ENCODE results near the gene CENPF. TPM values are rescaled to one million over a fixed set of nuclear protein-coding genes. Genes with fewer than 3 reads are reported as not detected.

The CENPF gene
- total RNA-seq, 1 experiment from 2014 or later = 113 TPM

DNA sequence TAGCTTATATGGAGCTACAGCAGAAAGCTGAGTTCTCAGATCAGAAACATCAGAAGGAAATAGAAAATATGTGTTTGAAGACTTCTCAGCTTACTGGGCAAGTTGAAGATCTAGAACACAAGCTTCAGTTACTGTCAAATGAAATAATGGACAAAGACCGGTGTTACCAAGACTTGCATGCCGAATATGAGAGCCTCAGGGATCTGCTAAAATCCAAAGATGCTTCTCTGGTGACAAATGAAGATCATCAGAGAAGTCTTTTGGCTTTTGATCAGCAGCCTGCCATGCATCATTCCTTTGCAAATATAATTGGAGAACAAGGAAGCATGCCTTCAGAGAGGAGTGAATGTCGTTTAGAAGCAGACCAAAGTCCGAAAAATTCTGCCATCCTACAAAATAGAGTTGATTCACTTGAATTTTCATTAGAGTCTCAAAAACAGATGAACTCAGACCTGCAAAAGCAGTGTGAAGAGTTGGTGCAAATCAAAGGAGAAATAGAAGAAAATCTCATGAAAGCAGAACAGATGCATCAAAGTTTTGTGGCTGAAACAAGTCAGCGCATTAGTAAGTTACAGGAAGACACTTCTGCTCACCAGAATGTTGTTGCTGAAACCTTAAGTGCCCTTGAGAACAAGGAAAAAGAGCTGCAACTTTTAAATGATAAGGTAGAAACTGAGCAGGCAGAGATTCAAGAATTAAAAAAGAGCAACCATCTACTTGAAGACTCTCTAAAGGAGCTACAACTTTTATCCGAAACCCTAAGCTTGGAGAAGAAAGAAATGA is 37.6 kb downstream of the CENPF start:
- Histone ChIP-seq H2BK120ac (ENCODE audit: low read depth, low read length, poor library complexity, severe bottlenecking) (no peak overlapping the region), H3K9me3 (ENCODE audit: control insufficient read depth, low read depth, low read length) (no peaks in the 10 kb centered on the region), H2BK5ac (ENCODE audit: insufficient read length, low read length) (no peak overlapping the region), H3K79me1 (ENCODE audit: insufficient read depth, low read depth, low read length, poor library complexity, severe bottlenecking) (no peaks in the 10 kb centered on the region), H3K4me1 (ENCODE audit: insufficient read depth, low read length) (no peaks in the 10 kb centered on the region), H3K23me2 (ENCODE audit: insufficient read length, low read depth, low read length, poor library complexity, severe bottlenecking) (no peaks in the 10 kb centered on the region), H3K18ac (ENCODE audit: insufficient read length, low read depth, low read length) (no peak overlapping the region), H4K8ac (replicated peaks; ENCODE audit: insufficient read length, low read depth, low read length) (no peak overlapping the region), H2BK12ac (ENCODE audit: insufficient read length, low read depth, low read length) (no peak overlapping the region), H3K56ac (ENCODE audit: insufficient read length, low read depth, low read length) (no peak overlapping the region), H3K4me2 (ENCODE audit: insufficient read depth, insufficient read length, low read length) (no peak overlapping the region), H4K91ac (ENCODE audit: insufficient read length, low read depth, low read length) (no peak overlapping the region), H3K27ac (ENCODE audit: insufficient read length, low read depth, low read length) (no peak overlapping the region), H3K14ac (ENCODE audit: insufficient read depth, low read length) (no peak overlapping the region), H3K27me3 (ENCODE audit: insufficient read depth, low read length) (no peaks in the 10 kb centered on the region), H3K23ac (ENCODE audit: insufficient read length, low read depth, low read length) (no peak overlapping the region), H4K5ac (ENCODE audit: insufficient read length, low read depth, low read length) (no peak overlapping the region), H3K9ac (ENCODE audit: extremely low read depth, insufficient read length, low read length) (no peak overlapping the region), H3K4ac (ENCODE audit: low read depth, low read length) (no peak overlapping the region), H2AK5ac (ENCODE audit: insufficient read length, low read length) (no peak overlapping the region), H2AFZ (ENCODE audit: low read length) (no peak overlapping the region), H3K79me2 (ENCODE audit: insufficient read depth, low read length) (no peaks in the 10 kb centered on the region), H3T11ph (ENCODE audit: low read length) (no peak overlapping the region), H4K20me1 (ENCODE audit: control insufficient read depth, insufficient read depth, insufficient read length) (no peaks in the 10 kb centered on the region), H2BK15ac (ENCODE audit: low read depth, low read length) (no peak overlapping the region), H2BK20ac (ENCODE audit: low read depth, low read length, poor library complexity, severe bottlenecking) (no peak overlapping the region)
- H3K36me3 Mint-ChIP-seq (ENCODE audit: insufficient read depth in 1 of 3, low read depth in 3 of 3) = peaks cover 22 to 29% (median 23%) of the 10 kb centered on the region in 3 experiments; a peak in 6 of 7 replicates
- H3K27me3 Mint-ChIP-seq (ENCODE audit: low read depth) = no peaks in the 10 kb centered on the region
- no CpG with 5 or more reads among the region's 6 CpGs for WGBS (ENCODE audit: extremely low coverage, insufficient read length, low lambda C conversion rate)
- H3K4me1 Mint-ChIP-seq = 0 out of 4 replicates have a peak, but pooled peaks cover 0 to 3% of the 10 kb centered on the region in 2 experiments
- no peak for DNase-seq
- no peak overlapping the region for H3K27ac Mint-ChIP-seq
- H3K4me3 Mint-ChIP-seq = no peak overlapping the region
- TF ChIP-seq, protein P1, sequence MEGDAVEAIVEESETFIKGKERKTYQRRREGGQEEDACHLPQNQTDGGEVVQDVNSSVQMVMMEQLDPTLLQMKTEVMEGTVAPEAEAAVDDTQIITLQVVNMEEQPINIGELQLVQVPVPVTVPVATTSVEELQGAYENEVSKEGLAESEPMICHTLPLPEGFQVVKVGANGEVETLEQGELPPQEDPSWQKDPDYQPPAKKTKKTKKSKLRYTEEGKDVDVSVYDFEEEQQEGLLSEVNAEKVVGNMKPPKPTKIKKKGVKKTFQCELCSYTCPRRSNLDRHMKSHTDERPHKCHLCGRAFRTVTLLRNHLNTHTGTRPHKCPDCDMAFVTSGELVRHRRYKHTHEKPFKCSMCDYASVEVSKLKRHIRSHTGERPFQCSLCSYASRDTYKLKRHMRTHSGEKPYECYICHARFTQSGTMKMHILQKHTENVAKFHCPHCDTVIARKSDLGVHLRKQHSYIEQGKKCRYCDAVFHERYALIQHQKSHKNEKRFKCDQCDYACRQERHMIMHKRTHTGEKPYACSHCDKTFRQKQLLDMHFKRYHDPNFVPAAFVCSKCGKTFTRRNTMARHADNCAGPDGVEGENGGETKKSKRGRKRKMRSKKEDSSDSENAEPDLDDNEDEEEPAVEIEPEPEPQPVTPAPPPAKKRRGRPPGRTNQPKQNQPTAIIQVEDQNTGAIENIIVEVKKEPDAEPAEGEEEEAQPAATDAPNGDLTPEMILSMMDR (conservative IDR thresholded peaks at IDR 0.05) = no peak
- no peaks in the 10 kb centered on the region for H3K9me3 Mint-ChIP-seq

Data from H9 (cell line).